MM.1S (cell line): ENCODE results near the gene NFXL1.

Experiments
- CTCF ChIP-seq: fragments of 300-600 bp; sonication (generic); IDR thresholded peaks from 2 replicates; pipeline ENCODE4 v1.5.1; 2016; ENCODE audit warnings: antibody characterized with exemption, low read length, mixed read lengths
- EZH2 ChIP-seq: fragments of 300-600 bp; sonication (generic); optimal IDR thresholded peaks from 2 replicates; pipeline ENCODE3; 2017; ENCODE audit warnings: low read depth, mild to moderate bottlenecking, antibody characterized with exemption, low read length, mixed read lengths
- EZH2phosphoT487 ChIP-seq: fragments of 300-600 bp; sonication (generic); IDR thresholded peaks from 2 replicates; pipeline ENCODE4 v1.6.1; 2018; ENCODE audit warnings: antibody characterized with exemption, low read length

- no peak for TF ChIP-seq CTCF
- TF ChIP-seq EZH2 = no peak
- TF ChIP-seq EZH2phosphoT487 = no peak
These were observed 37.4 kb downstream of the NFXL1 start for GRCh38 chr4:47876784-47877546.
